Femur (tissue), 1 donor: ENCODE measurements around the gene DAPK1.
"Not testable (repeated sequence)": the region's sequence is repeated elsewhere in the genome, so short reads cannot be mapped to it uniquely, and the experiment has no call there.

Source experiments
- DNase-seq: peaks from one replicate; pipeline ENCODE4 v3.0.0-alpha.2; 2017

Gene DAPK1

GRCh38 chr9:87718852-87719612 lies 221.4 kb downstream of the DAPK1 start:
- DNase-seq, result no peak

GRCh38 chr9:87720173-87720572 lies 222.5 kb downstream of the DAPK1 start:
- no peak for DNase-seq

- no peak for DNase-seq
Observed at GRCh38 chr9:87722393-87723088, 224.9 kb downstream of the DAPK1 start.

- no peak for DNase-seq
Observed at GRCh38 chr9:87725356-87725899, 227.8 kb downstream of the DAPK1 start.

- peak; percentile 91 for DNase-seq
Observed at GRCh38 chr9:87725900-87726709, 228.4 kb downstream of the DAPK1 start, which contains the start of gene CTSL. TSS of gene CTSL (plus strand) at chr9:87726119. CDS start at chr9:87727604, 1,485 bp downstream.

GRCh38 chr9:87729246-87729645 lies 231.6 kb downstream of the DAPK1 start:
- no peak for DNase-seq

GRCh38 chr9:87731321-87731720 lies 233.7 kb downstream of the DAPK1 start:
- DNase-seq, result no peak

- DNase-seq, result no peak
Observed at GRCh38 chr9:87732344-87732743, 234.7 kb downstream of the DAPK1 start.

- no peak for DNase-seq
Observed at GRCh38 chr9:87732756-87733155, 235.1 kb downstream of the DAPK1 start.

GRCh38 chr9:87733273-87734052 lies 235.8 kb downstream of the DAPK1 start:
- DNase-seq, result no peak

- DNase-seq, result no peak
Observed at GRCh38 chr9:87734106-87734505, 236.4 kb downstream of the DAPK1 start.

- DNase-seq, result no peak
Observed at GRCh38 chr9:87739546-87739945, 241.9 kb downstream of the DAPK1 start.

GRCh38 chr9:87740209-87740608 lies 242.5 kb downstream of the DAPK1 start:
- DNase-seq, result no peak

- no peak for DNase-seq
Observed at GRCh38 chr9:87741326-87741725, 243.7 kb downstream of the DAPK1 start.

- DNase-seq, result no peak
Observed at GRCh38 chr9:87741891-87742290, 244.2 kb downstream of the DAPK1 start.

GRCh38 chr9:87742813-87743428 lies 245.3 kb downstream of the DAPK1 start:
- DNase-seq, result no peak

GRCh38 chr9:87744247-87744646 lies 246.6 kb downstream of the DAPK1 start:
- not testable (repeated sequence) for DNase-seq

- no peak for DNase-seq
Observed at GRCh38 chr9:87746186-87746585, 248.5 kb downstream of the DAPK1 start.

GRCh38 chr9:87748881-87749280 lies 251.2 kb downstream of the DAPK1 start:
- DNase-seq, result no peak

GRCh38 chr9:87749335-87750035 lies 251.8 kb downstream of the DAPK1 start:
- DNase-seq, result no peak

- DNase-seq, result no peak
Observed at GRCh38 chr9:87750726-87751125, 253.1 kb downstream of the DAPK1 start.
